ENCODE data around the gene ANXA5. TPM values are rescaled to one million over a fixed set of nuclear protein-coding genes. Genes with fewer than 3 reads are reported as not detected.

ANXA5 gene
- total RNA-seq, 1 experiment from 2014 or later, result 231 TPM

DNA sequence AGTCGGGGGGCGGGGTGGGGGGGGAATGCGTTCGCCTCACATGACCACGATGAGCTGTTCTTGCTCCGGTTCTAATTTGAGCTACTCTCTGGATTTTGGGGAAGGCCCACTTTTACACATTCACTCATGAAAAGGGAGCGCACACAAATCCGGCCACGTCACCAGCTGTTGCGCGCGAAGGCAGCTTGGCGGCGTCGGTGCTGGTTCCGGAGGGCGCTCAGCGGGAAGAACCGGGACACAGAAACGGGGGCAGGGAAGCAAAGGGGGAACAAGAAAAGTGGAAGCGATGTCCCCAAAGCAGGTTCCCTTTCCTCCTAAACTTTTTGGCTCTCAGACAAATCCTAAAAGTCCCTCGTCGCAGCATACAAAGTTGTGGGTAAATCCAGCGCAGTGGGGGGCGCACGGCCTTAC is 605 bp downstream of the ANXA5 start:
- Histone ChIP-seq H3K9ac (ENCODE audit: extremely low read depth, insufficient read length, low read length) (peak overlapping the region; percentile 92), H3K4ac (ENCODE audit: low read depth, low read length) (no peak overlapping the region; the same call in 1 of the 2 replicates), H3K14ac (ENCODE audit: insufficient read depth, low read length) (peak overlapping the region; percentile 93), H4K91ac (ENCODE audit: insufficient read length, low read depth, low read length) (peak overlapping the region; percentile 54), H3K23me2 (ENCODE audit: insufficient read length, low read depth, low read length, poor library complexity, severe bottlenecking) (peaks cover 9% of the 10 kb centered on the region), H4K8ac (replicated peaks; ENCODE audit: insufficient read length, low read depth, low read length) (no peak overlapping the region), H2BK15ac (ENCODE audit: low read depth, low read length) (no peak overlapping the region), H2BK5ac (ENCODE audit: insufficient read length, low read length) (peak overlapping the region; percentile 72), H2BK120ac (ENCODE audit: low read depth, low read length, poor library complexity, severe bottlenecking) (no peak overlapping the region), H3K4me2 (ENCODE audit: insufficient read depth, insufficient read length, low read length) (peak overlapping the region; percentile 88), H4K5ac (ENCODE audit: insufficient read length, low read depth, low read length) (peak overlapping the region; percentile 78), H2AFZ (ENCODE audit: low read length) (peak overlapping the region; percentile 27), H4K20me1 (ENCODE audit: control insufficient read depth, insufficient read depth, insufficient read length) (no peaks in the 10 kb centered on the region), H2BK20ac (ENCODE audit: low read depth, low read length, poor library complexity, severe bottlenecking) (no peak overlapping the region), H3K79me1 (ENCODE audit: insufficient read depth, low read depth, low read length, poor library complexity, severe bottlenecking) (no peaks in the 10 kb centered on the region), H3K27me3 (ENCODE audit: insufficient read depth, low read length) (no peaks in the 10 kb centered on the region), H3K4me1 (ENCODE audit: insufficient read depth, low read length) (no peaks in the 10 kb centered on the region; the same call in 1 of the 2 replicates), H3K9me3 (ENCODE audit: control insufficient read depth, low read depth, low read length) (no peaks in the 10 kb centered on the region), H2AK5ac (ENCODE audit: insufficient read length, low read length) (no peak overlapping the region), H3K18ac (ENCODE audit: insufficient read length, low read depth, low read length) (peak overlapping the region; percentile 84), H3K27ac (ENCODE audit: insufficient read length, low read depth, low read length) (peak overlapping the region; percentile 33), H2BK12ac (ENCODE audit: insufficient read length, low read depth, low read length) (peak overlapping the region; percentile 86), H3K56ac (ENCODE audit: insufficient read length, low read depth, low read length) (no peak overlapping the region), H3T11ph (ENCODE audit: low read length) (no peak overlapping the region), H3K79me2 (ENCODE audit: insufficient read depth, low read length) (peaks cover 3% of the 10 kb centered on the region; the same call in 1 of the 2 replicates), H3K23ac (ENCODE audit: insufficient read length, low read depth, low read length) (no peak overlapping the region)
- Mint-ChIP-seq H3K4me3 (peak overlapping the region; percentile 95 to 97), H3K27ac (peak overlapping the region; percentile 90 to 98 (median 94); a peak in 5 of 7 replicates), H3K9me3 (no peaks in the 10 kb centered on the region), H3K4me1 (peaks cover 33 to 43% of the 10 kb centered on the region in 2 experiments), H3K27me3 (ENCODE audit: low read depth) (peaks cover 1% of the 10 kb centered on the region; the same call in 1 of the 2 replicates), H3K36me3 (ENCODE audit: insufficient read depth in 1 of 3, low read depth in 3 of 3) (peaks cover 2 to 26% (median 10%) of the 10 kb centered on the region in 3 experiments; a peak in 6 of 7 replicates)
- no peak for DNase-seq
- TF ChIP-seq, protein P1, sequence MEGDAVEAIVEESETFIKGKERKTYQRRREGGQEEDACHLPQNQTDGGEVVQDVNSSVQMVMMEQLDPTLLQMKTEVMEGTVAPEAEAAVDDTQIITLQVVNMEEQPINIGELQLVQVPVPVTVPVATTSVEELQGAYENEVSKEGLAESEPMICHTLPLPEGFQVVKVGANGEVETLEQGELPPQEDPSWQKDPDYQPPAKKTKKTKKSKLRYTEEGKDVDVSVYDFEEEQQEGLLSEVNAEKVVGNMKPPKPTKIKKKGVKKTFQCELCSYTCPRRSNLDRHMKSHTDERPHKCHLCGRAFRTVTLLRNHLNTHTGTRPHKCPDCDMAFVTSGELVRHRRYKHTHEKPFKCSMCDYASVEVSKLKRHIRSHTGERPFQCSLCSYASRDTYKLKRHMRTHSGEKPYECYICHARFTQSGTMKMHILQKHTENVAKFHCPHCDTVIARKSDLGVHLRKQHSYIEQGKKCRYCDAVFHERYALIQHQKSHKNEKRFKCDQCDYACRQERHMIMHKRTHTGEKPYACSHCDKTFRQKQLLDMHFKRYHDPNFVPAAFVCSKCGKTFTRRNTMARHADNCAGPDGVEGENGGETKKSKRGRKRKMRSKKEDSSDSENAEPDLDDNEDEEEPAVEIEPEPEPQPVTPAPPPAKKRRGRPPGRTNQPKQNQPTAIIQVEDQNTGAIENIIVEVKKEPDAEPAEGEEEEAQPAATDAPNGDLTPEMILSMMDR (conservative IDR thresholded peaks at IDR 0.05), result no peak
- WGBS (ENCODE audit: extremely low coverage, insufficient read length, low lambda C conversion rate), result no CpG with 5 or more reads among the region's 26 CpGs
